NCI-H2196 (cell line): ENCODE results near the gene SOWAHA.
"Not testable (repeated sequence)": the region's sequence is repeated elsewhere in the genome, so short reads cannot be mapped to it uniquely, and the experiment has no call there.

Experiments used
- DNase-seq: peaks from one replicate; lab custom pipeline; 2025; ENCODE audit not compliant: unreplicated experiment; lab: John Stamatoyannopoulos, UW

SOWAHA gene

GRCh38 chr5:132777209-132778069 lies 35.7 kb upstream of the SOWAHA start, which contains the start of gene SEPTIN8:
Gene SEPTIN8, minus strand, starts transcription at chr5:132777239. Its CDS starts 102 bp downstream, at chr5:132777137.
- DNase-seq = peak; percentile 31

DNA sequence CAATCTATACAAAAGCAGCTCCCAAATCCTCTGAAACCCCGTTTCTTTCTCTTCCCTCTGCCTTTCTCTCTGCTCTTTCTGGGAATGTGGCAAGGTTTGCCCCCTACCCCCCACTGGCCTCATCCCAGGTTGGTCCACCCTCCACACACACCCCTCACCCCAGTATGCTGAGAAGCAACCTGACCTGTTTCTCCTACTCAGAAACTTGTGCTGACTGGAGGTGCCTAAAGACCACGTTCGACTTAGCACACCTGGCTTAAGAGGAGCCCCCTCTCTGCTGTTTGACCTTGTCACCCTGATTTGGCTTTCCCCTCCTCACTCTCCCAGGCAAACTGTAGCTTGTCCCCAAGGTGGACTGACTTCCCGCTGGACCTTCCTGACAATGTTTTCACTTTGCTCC lies 35.0 kb upstream of the SOWAHA start:
- DNase-seq = no peak

DNA sequence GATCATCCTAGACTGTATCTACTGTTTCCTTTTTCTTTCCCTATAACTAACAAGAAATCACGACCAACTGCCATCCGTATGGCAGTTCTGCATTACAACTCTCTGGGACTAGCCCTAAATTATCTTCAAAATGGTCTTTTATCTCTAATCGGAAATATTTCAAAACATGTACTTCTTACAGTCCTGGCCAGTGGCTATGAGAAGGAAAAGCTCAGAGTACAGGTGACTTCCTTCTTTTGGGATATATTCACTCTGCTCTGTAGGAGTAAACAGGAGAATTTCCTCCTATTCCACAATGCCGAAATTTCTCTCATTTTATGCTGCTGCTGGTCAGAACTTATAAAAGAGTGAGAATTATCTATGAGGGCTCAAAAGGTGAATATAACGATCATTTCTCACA lies 34.2 kb upstream of the SOWAHA start:
- no peak for DNase-seq

DNA sequence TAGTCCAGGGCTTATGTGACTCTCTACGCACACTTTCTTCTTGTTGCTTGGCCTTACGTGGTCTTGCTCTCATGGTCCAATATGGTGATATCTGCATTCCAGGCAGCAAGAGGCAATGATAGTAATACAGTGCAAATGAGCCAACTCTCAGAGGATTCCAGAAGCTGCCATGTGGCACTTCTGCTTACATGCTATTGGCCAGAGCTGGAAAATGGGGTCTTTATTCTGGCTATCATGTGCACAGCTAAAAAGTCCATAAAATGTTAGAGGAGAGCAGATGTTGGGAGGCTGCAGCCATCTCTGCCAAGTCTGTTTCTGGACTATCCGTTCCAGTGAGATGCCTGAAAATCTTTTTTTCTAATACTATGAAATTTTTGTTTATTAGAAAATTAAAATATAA lies 33.1 kb upstream of the SOWAHA start:
- no peak for DNase-seq

DNA sequence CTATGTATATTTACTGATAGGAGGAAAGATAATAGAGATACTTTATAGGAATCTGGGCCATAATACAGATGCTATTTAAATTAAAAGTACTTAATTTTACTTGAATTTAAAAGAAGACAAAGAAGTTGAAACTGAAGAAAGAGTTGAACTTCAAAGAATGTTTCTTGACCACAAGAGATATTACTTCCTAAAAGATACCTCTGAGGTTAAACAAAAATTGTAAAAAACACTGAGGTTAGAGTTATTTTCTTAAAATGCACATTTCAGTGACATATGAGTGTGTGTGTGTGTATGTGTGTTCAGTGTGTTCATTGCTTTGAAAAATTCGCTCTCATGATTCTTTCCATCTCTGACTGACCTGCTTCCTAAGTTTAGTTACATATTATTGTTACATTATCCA lies 32.5 kb upstream of the SOWAHA start:
- DNase-seq = no peak

DNA sequence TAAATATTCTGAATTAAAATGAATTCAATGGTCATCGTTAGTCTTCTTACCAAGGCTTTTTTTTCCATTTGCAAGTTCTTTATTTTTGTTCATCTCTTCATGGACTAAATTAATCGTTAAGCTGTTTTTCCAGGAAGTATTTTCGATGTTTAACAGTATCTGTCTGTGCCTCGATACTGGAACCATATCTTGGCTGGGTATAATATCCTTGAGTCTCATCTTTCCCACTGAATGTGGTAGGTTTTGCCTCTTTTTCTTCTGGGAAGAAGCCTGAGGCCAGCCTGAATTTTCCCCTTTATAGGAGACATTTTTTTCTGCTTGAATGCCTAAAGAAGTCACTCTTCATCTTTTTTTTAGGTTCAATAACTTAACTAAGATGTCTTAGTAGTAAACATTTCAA lies 32.1 kb upstream of the SOWAHA start:
- no peak for DNase-seq

DNA sequence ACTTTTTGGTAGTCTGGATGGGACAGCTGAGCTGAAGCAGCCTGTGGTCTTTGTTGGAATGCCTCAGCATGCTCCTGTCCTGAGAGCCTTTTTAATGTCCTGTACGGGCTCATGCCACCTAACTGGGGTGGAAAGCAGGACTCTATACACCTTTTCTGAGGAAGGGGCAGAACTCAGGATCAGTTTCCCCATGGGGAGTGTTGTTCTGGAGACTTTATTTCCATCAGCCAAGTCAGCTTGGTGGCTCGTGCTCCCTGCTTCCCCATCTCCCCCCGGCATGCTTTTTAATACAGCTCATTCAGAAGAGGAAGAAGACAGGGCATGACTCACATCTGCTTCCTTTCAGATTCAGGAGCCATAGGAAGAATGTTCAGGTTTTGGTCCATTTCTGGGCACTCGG lies 31.0 kb upstream of the SOWAHA start:
- DNase-seq = no peak

DNA sequence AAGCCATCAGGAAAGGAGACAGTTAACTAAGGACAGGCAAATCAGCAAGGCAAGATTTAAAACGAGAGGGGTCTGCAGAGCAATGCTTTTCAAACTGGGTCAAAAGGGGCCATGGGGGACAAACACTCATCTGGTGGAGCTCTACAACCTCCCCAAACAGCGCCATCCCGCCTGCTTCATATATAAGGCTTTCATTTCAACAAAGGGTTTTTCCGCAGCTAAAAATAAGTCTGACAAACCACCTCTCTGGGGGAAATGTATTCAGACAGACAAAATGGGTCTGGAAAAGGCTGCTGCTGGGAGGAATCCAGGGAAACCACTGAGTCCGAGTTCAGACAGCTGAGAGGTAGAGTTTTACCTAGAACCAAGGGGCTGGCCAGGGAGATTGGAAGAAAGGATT lies 27.7 kb upstream of the SOWAHA start:
- DNase-seq = no peak

GRCh38 chr5:132785864-132786263 lies 27.2 kb upstream of the SOWAHA start:
- DNase-seq = no peak

- DNase-seq = no peak
These were observed 26.0 kb upstream of the SOWAHA start for GRCh38 chr5:132787076-132787475.

DNA sequence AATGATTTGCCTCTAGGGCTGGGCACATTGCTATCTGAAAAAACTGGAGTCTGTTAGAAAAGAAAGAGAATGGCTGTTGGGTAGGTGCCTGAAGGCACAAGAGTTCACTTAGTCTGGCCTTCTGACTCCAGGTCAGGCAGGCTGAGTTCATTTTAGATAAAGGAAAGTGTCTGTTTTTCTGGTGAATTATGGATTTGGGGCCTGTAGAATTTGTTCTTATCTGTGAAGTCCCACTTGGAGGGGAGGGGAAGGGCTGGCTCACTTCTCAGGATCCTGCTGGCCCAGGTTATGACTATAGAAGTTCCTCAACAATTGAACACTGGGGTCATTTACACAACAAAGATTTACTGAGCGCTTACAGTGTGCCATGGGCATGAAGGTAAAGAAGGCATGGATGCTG lies 24.6 kb upstream of the SOWAHA start:
- DNase-seq = no peak

GRCh38 chr5:132788990-132789886 lies 23.9 kb upstream of the SOWAHA start:
- DNase-seq = no peak

DNA sequence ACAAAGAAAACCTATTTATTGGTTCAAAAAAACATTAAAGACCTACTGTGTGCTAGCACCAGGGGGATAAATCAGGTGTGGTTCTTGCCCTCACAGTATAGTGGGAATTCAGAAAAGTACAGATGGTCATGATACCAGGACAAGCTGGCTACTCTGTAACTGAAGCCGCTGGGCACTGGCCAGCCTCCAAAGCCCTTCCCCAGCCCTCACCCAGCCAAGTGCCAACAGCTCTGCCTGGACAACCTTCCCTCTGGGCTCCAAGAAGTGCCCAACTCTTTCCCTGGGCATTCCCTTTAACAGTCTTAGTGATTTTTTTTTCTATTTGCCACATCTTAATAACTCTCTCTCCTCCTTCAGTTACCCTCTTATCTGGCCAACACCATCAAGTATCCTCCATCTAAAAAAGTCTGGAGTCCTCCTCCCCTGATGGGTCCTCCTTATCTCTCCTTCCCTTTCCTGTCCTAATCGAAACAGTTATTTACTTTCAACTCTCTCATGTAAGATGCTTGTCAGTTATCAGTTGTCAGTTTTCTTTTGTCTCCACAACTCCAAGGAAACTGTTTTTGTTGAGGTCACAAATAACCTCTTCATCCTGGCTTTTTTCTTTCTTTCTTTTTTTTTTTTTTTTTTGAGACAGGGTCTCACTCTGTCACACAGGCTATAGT lies 22.8 kb upstream of the SOWAHA start:
- DNase-seq = no peak

DNA sequence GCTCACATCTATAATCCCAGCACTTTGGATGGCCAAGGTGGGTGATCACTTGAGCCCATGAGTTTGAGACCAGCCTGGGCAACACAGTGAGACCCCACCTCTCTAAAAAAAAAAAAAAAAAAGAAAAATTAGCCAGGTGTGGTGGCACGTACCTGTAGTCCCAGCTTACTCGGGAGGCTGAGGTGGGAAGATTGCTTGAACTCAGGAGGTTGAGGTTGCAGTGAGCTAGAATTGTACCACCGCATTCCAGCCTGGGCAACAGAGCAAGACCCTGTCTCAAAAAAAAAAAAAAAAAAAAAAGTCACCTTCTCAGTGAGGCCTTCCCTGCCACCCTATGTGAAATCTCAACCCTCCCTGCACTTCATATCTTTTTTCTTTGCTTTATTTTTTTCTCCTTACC lies 22.1 kb upstream of the SOWAHA start:
- DNase-seq = no peak

DNA sequence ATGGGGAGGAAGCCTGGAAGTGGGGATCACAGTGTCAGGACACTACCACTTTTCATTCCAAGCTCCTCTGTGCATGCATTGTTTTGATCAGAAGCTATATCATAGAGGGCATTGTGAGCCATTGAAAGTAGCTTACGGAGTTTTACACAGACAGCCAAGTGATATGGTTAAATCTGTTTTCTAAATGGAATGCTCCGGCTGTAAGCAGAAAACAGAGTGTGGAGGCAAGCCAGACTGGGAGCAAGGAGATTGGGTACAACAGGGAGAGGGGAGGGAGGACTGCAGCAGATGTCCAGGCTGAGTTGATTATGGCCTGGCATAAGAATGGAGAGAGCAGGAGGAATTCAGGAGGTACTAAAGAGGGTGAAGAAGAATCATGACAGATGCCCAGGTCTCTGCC lies 15.5 kb upstream of the SOWAHA start:
- no peak for DNase-seq

DNA sequence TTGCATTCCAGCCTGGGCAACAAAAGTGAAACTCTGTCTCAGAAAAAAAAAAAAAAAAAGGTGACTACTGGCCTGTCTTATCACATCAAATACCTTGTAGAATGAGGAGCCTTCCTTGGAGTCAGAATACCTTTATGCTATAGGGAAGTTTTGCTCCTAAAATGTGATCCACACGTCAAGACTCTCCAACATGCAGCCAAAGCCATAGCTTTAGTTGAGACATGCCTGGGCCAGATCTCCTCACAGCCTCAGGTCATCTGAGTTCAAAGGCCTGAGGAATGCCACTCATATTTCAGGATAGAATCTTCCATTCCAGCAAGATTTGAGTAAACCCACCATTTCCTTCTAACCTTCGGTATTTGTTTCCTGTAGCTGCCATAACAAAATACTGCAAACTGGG lies 13.7 kb upstream of the SOWAHA start:
- DNase-seq = no peak

GRCh38 chr5:132800545-132800944 lies 12.6 kb upstream of the SOWAHA start:
- DNase-seq = no peak

- no peak for DNase-seq
These were observed 10.9 kb upstream of the SOWAHA start for GRCh38 chr5:132802044-132802684.

DNA sequence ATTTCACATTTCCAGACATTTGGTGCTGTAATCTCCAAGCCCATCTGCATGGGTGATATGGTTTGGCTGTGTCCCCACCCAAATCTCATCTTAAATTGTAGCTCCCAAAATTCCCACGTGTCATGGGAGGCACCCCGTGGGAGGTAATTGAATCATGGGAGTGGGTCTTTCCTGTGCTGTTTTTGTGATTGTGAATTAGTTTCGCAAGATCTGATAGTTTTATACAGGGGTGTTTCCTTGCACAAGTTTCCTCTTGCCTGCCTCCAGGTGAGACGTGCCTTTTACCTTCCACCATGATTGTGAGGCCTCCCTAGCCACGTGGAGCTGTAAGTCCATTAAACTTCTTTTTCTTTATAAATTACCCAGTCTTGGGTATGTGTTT lies 10.4 kb upstream of the SOWAHA start:
- not testable (repeated sequence) for DNase-seq

DNA sequence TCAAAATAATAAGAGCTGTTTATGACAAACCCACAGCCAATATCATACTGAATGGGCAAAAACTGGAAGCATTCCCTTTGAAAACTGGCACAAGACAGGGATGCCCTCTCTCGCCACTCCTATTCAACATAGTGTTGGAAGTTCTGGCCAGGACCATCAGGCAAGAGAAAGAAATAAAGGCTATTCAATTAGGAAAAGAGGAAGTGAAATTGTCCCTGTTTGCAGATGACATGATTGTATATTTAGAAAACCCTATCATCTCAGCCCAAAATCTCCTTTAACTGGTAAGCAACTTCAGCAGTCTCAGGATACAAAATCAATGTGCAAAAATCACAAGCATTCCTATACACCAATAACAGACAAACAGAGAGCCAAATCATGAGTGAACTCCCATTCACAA lies 8.9 kb upstream of the SOWAHA start:
- DNase-seq = not testable (repeated sequence)

DNA sequence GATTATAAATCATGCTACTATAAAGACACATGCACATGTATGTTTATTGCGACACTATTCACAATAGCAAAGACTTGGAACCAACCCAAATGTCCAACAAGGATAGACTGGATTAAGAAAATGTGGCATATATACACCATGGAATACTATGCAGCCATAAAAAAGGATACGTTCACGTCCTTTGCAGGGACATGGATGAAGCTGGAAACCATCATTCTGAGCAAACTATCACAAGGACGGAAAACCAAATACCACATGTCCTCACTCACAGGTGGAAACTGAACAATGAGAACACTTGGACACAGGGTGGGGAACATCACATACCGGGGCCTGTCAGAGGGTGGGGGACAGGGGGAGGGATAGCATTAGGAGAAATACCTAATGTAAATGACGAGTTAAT lies 7.2 kb upstream of the SOWAHA start:
- not testable (repeated sequence) for DNase-seq
